Fibroblast of lung (primary cell): ENCODE data around the gene TCERG1L. TPM values are rescaled to one million over a fixed set of nuclear protein-coding genes. Genes with fewer than 3 reads are reported as not detected.

Source experiments
- DNase-seq, 2 donors: peaks; one replicate each; pipeline versions ENCODE4 v3.0.0 to v3.0.0-alpha.2; 2010; ENCODE audit warnings: low read depth in 2 of 2
- H2AFZ ChIP-seq: 2 replicates; pipeline ENCODE4 v1.5.1; 2012; ENCODE audit warnings: low read length, control low read depth, inconsistent platforms
- H3K27ac ChIP-seq: 2 replicates; pipeline ENCODE4 v1.5.1; 2011; ENCODE audit warnings: low read length, control low read depth; ENCODE audit not compliant: insufficient read depth
- H3K27me3 ChIP-seq: 2 replicates; pipeline ENCODE4 v1.5.1; 2011; ENCODE audit warnings: mild to moderate bottlenecking, low read length; ENCODE audit not compliant: control insufficient read depth, insufficient read depth
- H3K36me3 ChIP-seq: 2 replicates; pipeline ENCODE4 v1.5.1; 2011; ENCODE audit warnings: low read length; ENCODE audit not compliant: control insufficient read depth, insufficient read depth
- H3K4me1 ChIP-seq: 2 replicates; pipeline ENCODE4 v1.5.1; 2011; ENCODE audit warnings: low read length; ENCODE audit not compliant: control insufficient read depth, insufficient read depth; ENCODE audit errors: extremely low read depth
- H3K4me2 ChIP-seq: 2 replicates; pipeline ENCODE4 v1.5.1; 2011; ENCODE audit warnings: low read length, control low read depth; ENCODE audit not compliant: insufficient read depth; ENCODE audit errors: extremely low read depth
- H3K4me3 ChIP-seq, 4 experiments: fragments of 200-600 bp in 1 of 4; sonication (generic) in 1 of 4; replicated peaks in 1 of 4; 2 replicates each; pipeline ENCODE4 v1.5.1; 2011 to 2016; ENCODE audit warnings: low read length in 4 of 4, low read depth in 3 of 4, mild to moderate bottlenecking in 3 of 4, control low read depth in 2 of 4, inconsistent platforms in 1 of 4, mixed read lengths in 1 of 4; ENCODE audit not compliant: insufficient read depth in 1 of 4; ENCODE audit errors: control extremely low read depth in 1 of 4
- H3K79me2 ChIP-seq: 2 replicates; pipeline ENCODE4 v1.5.1; 2012; ENCODE audit warnings: mild to moderate bottlenecking, low read length, inconsistent platforms; ENCODE audit not compliant: control insufficient read depth, insufficient read depth
- H3K9ac ChIP-seq: 2 replicates; pipeline ENCODE4 v1.5.1; 2011; ENCODE audit warnings: mild to moderate bottlenecking, low read length, control low read depth; ENCODE audit not compliant: insufficient read depth
- H3K9me3 ChIP-seq: 2 replicates; pipeline ENCODE4 v1.5.1; 2012; ENCODE audit warnings: low read depth, low read length; ENCODE audit not compliant: control insufficient read depth, insufficient read depth
- H4K20me1 ChIP-seq: 2 replicates; pipeline ENCODE4 v1.5.1; 2011; ENCODE audit warnings: low read length; ENCODE audit not compliant: control insufficient read depth, insufficient read depth; ENCODE audit errors: extremely low read depth
- EZH2 ChIP-seq: IDR thresholded peaks from 2 replicates; pipeline ENCODE4 v1.5.1; 2012; ENCODE audit warnings: low read length, control low read depth, mild to moderate bottlenecking; ENCODE audit errors: missing control alignments
- polyA plus RNA-seq, 2 donors: library from polyadenylated mRNA; depleted of rRNA in 1 of 2; stranded (reverse) in 1 of 2; unstranded in 1 of 2; fragments of >200 nt; gene quantifications; 2 replicates each; pipeline ENCODE4 v1.2.1, GENCODE V29; 2011 to 2012; ENCODE audit warnings: missing spikeins in 1 of 2
- total RNA-seq: library from RNA; depleted of rRNA; stranded (reverse); fragments of >200 nt; gene quantifications from 2 replicates; pipeline ENCODE4 v1.2.1, GENCODE V29; 2014
- TF ChIP-seq, protein P1 (sequence below), 2 donors: IDR thresholded peaks in 1 of 2; conservative IDR thresholded peaks in 1 of 2; 1 replicate in 1 of 2; 2 replicates in 1 of 2; pipeline ENCODE4 v1.5.1; 2011 to 2012; ENCODE audit warnings: low read length in 2 of 2, control low read depth in 1 of 2, inconsistent platforms in 1 of 2, low read depth in 1 of 2, mild to moderate bottlenecking in 1 of 2

TCERG1L gene
- total and polyA plus RNA-seq, 2 donors (not counting 1 experiment from before 2014, with no cell fraction given) = 0.02 TPM; not detected in 1

- H3K27me3 ChIP-seq = no peaks in the 10 kb centered on the region
- H3K79me2 ChIP-seq = no peaks in the 10 kb centered on the region
- no peaks in the 10 kb centered on the region for H3K9me3 ChIP-seq
- H3K36me3 ChIP-seq = no peaks in the 10 kb centered on the region
- no peaks in the 10 kb centered on the region for H3K4me1 ChIP-seq
- no peaks in the 10 kb centered on the region for H4K20me1 ChIP-seq
- no peak overlapping the region for H3K4me2 ChIP-seq
- no peak overlapping the region for H3K9ac ChIP-seq
- H3K27ac ChIP-seq = no peak overlapping the region
- no peak for TF ChIP-seq EZH2
- TF ChIP-seq, protein P1, sequence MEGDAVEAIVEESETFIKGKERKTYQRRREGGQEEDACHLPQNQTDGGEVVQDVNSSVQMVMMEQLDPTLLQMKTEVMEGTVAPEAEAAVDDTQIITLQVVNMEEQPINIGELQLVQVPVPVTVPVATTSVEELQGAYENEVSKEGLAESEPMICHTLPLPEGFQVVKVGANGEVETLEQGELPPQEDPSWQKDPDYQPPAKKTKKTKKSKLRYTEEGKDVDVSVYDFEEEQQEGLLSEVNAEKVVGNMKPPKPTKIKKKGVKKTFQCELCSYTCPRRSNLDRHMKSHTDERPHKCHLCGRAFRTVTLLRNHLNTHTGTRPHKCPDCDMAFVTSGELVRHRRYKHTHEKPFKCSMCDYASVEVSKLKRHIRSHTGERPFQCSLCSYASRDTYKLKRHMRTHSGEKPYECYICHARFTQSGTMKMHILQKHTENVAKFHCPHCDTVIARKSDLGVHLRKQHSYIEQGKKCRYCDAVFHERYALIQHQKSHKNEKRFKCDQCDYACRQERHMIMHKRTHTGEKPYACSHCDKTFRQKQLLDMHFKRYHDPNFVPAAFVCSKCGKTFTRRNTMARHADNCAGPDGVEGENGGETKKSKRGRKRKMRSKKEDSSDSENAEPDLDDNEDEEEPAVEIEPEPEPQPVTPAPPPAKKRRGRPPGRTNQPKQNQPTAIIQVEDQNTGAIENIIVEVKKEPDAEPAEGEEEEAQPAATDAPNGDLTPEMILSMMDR (conservative IDR thresholded peaks at IDR 0.05 in 1 of 2, IDR thresholded peaks at IDR 0.05 in 1 of 2; ENCODE audit: low read depth in 1 of 2, low read length in 2 of 2) = no peak
- no peak overlapping the region for H3K4me3 ChIP-seq
- H2AFZ ChIP-seq = no peak overlapping the region
- DNase-seq = no peak
Measured at GRCh38 chr10:131112691-131113090, 198.8 kb downstream of the TCERG1L start.

GRCh38 chr10:131111471-131112080 lies 199.9 kb downstream of the TCERG1L start:
- H3K4me2 ChIP-seq = no peak overlapping the region
- no peak overlapping the region for H3K4me3 ChIP-seq
- no peaks in the 10 kb centered on the region for H3K9me3 ChIP-seq
- H3K9ac ChIP-seq = no peak overlapping the region
- H3K79me2 ChIP-seq = no peaks in the 10 kb centered on the region
- no peak for DNase-seq
- H3K36me3 ChIP-seq = no peaks in the 10 kb centered on the region
- no peak overlapping the region for H3K27ac ChIP-seq
- H3K4me1 ChIP-seq = no peaks in the 10 kb centered on the region
- H3K27me3 ChIP-seq = no peaks in the 10 kb centered on the region
- no peaks in the 10 kb centered on the region for H4K20me1 ChIP-seq
- TF ChIP-seq EZH2 = no peak
- TF ChIP-seq, protein P1 (conservative IDR thresholded peaks at IDR 0.05 in 1 of 2, IDR thresholded peaks at IDR 0.05 in 1 of 2; ENCODE audit: low read depth in 1 of 2, low read length in 2 of 2) = no peak
- H2AFZ ChIP-seq = no peak overlapping the region

GRCh38 chr10:131111007-131111406 lies 200.5 kb downstream of the TCERG1L start:
- TF ChIP-seq, protein P1 (conservative IDR thresholded peaks at IDR 0.05 in 1 of 2, IDR thresholded peaks at IDR 0.05 in 1 of 2; ENCODE audit: low read depth in 1 of 2, low read length in 2 of 2) = no peak
- no peak for TF ChIP-seq EZH2
- no peaks in the 10 kb centered on the region for H3K9me3 ChIP-seq
- H3K4me3 ChIP-seq = no peak overlapping the region
- no peak overlapping the region for H2AFZ ChIP-seq
- no peaks in the 10 kb centered on the region for H4K20me1 ChIP-seq
- no peak for DNase-seq
- H3K36me3 ChIP-seq = no peaks in the 10 kb centered on the region
- H3K4me2 ChIP-seq = no peak overlapping the region
- no peak overlapping the region for H3K27ac ChIP-seq
- H3K4me1 ChIP-seq = no peaks in the 10 kb centered on the region
- no peak overlapping the region for H3K9ac ChIP-seq
- H3K27me3 ChIP-seq = no peaks in the 10 kb centered on the region
- no peaks in the 10 kb centered on the region for H3K79me2 ChIP-seq
